K562 (cell line): Measurements from ENCODE around the gene ASIC1. TPM values are rescaled to one million over a fixed set of nuclear protein-coding genes. Genes with fewer than 3 reads are reported as not detected.
A peak's percentile ranks its signal among the peaks of the same experiment; 100 is the strongest.

Source experiments
- ATAC-seq: fragments of 200-7000 bp; cut with Tn5 transposase; 3 replicates; pipeline ENCODE4 v1.9.1; 2020; ENCODE audit warnings: moderate library complexity
- BruUV-seq: library from RNA; stranded (reverse); fragments of 400-500 nt; replicated peaks from 2 replicates; lab custom pipeline; 2021; lab: Mats Ljungman, UMichigan
- CTCF ChIA-PET: fragments of 300-600 bp; formaldehyde crosslinking; extraction: SDS; loops from one replicate; lab custom pipeline; 2021; ENCODE audit warnings: low intra/inter-chr PET ratio; lab: Yijun Ruan, JAX
- POLR2A ChIA-PET: fragments of 300-600, 350-650 bp; sonication (Branson Sonifier 250); formaldehyde crosslinking; extraction: SDS; loops from one replicate; lab custom pipeline; 2021; ENCODE audit warnings: antibody characterized with exemption, inconsistent platforms; lab: Yijun Ruan, JAX
- DNase-seq, 4 experiments: peaks; one replicate each; pipeline versions ENCODE4 v3.0.0 to v3.0.0-alpha.2; 2011 to 2018; ENCODE audit warnings: low spot score in 3 of 4, mixed read lengths in 3 of 4; ENCODE audit errors: extremely low read depth in 1 of 4
- FAIRE-seq: peaks from 2 replicates; lab custom pipeline; 2011; peaks lifted over from hg19 to GRCh38; lab: Jason Lieb, UNC
- H2AFZ ChIP-seq: 2 replicates; pipeline ENCODE4 v1.6.0; 2011; ENCODE audit warnings: low read depth, low read length, control low read depth, inconsistent platforms
- H3K27ac ChIP-seq: fragments of 200-600 bp; 3 replicates; pipeline ENCODE4 v1.8.0; 2011; ENCODE audit warnings: low read depth, mild to moderate bottlenecking, control low read depth, inconsistent platforms, low read length, moderate library complexity, mixed read lengths; ENCODE audit errors: extremely low read depth
- H3K27me3 ChIP-seq, 2 experiments: fragments of 300-600 bp in 1 of 2; 2 replicates in 1 of 2; 3 replicates in 1 of 2; pipeline versions ENCODE4 v1.6.0 to v1.8.0; 2011; ENCODE audit warnings: inconsistent platforms in 2 of 2, low read length in 2 of 2, mild to moderate bottlenecking in 1 of 2, mixed read lengths in 1 of 2, moderate library complexity in 1 of 2; ENCODE audit not compliant: control insufficient read depth in 2 of 2, insufficient read depth in 2 of 2
- H3K36me3 ChIP-seq: fragments of 300-600 bp; 3 replicates; pipeline ENCODE4 v1.8.0; 2011; ENCODE audit warnings: mild to moderate bottlenecking, low read length, inconsistent platforms; ENCODE audit not compliant: control insufficient read depth, insufficient read depth
- H3K4me1 ChIP-seq, 2 experiments: fragments of 200-600 bp in 1 of 2; replicated peaks in 1 of 2; 2 replicates in 1 of 2; 3 replicates in 1 of 2; pipeline versions ENCODE4 v1.5.1 to v1.8.0; 2011; ENCODE audit warnings: inconsistent platforms in 2 of 2, low read length in 2 of 2, mild to moderate bottlenecking in 1 of 2, mixed read lengths in 1 of 2, moderate library complexity in 1 of 2; ENCODE audit not compliant: control insufficient read depth in 2 of 2, insufficient read depth in 2 of 2
- H3K4me2 ChIP-seq: 2 replicates; pipeline ENCODE4 v1.6.1; 2011; ENCODE audit warnings: low read length, control low read depth, inconsistent platforms, mixed read lengths; ENCODE audit not compliant: insufficient read depth
- H3K4me3 ChIP-seq: fragments of 200-600 bp; sonication (generic), shearing (Covaris generic); 2 replicates; pipeline ENCODE4 v1.5.1; 2016; ENCODE audit warnings: control low read depth, inconsistent platforms
- H3K79me2 ChIP-seq: fragments of 200-600 bp; 3 replicates; pipeline ENCODE4 v1.8.0; 2011; ENCODE audit warnings: low read length, inconsistent platforms; ENCODE audit not compliant: control insufficient read depth, insufficient read depth
- H3K9ac ChIP-seq, 2 experiments: 2 replicates each; pipeline versions ENCODE4 v1.6.0 to v1.6.1; 2011; ENCODE audit warnings: low read depth in 2 of 2, low read length in 2 of 2, control low read depth in 1 of 2, inconsistent platforms in 1 of 2, mild to moderate bottlenecking in 1 of 2, mixed read lengths in 1 of 2; ENCODE audit not compliant: insufficient read depth in 1 of 2
- H3K9me1 ChIP-seq: one replicate; pipeline ENCODE4 v1.6.0; 2011; ENCODE audit warnings: inconsistent platforms, mild to moderate bottlenecking, low read length, moderate library complexity; ENCODE audit not compliant: control insufficient read depth, insufficient read depth
- H3K9me3 ChIP-seq: replicated peaks from 2 replicates; pipeline ENCODE4 v1.5.1; 2011; ENCODE audit warnings: low read depth, low read length, inconsistent platforms; ENCODE audit not compliant: control insufficient read depth, insufficient read depth
- H4K20me1 ChIP-seq: replicated peaks from 2 replicates; pipeline ENCODE4 v1.6.1; 2011; ENCODE audit warnings: low read length, inconsistent platforms, mixed read lengths; ENCODE audit not compliant: control insufficient read depth, insufficient read depth
- EHMT2 ChIP-seq: fragments of 450-650 bp; IDR thresholded peaks from 2 replicates; pipeline ENCODE4 v1.6.1; 2018; ENCODE audit warnings: antibody characterized with exemption
- STAG1 ChIP-seq: sonication (generic); formaldehyde crosslinking; IDR thresholded peaks from 2 replicates; pipeline ENCODE4 v1.5.0; 2020; ENCODE audit warnings: missing genetic modification reagents, borderline replicate concordance
- XRCC5 ChIP-seq: fragments of 200-400 bp; formaldehyde crosslinking; IDR thresholded peaks from 2 replicates; pipeline ENCODE4 v1.6.1; 2017; ENCODE audit warnings: low read depth, mild to moderate bottlenecking, low read length
- WGBS: fragments of 100-300 bp; shearing (Covaris generic); methylation state at CpG from one replicate; pipeline ENCODE4 v1.1.6; 2016; ENCODE audit warnings: low coverage, mixed read lengths; ENCODE audit not compliant: insufficient coverage; ENCODE audit errors: missing lambda C conversion rate; 5-methylcytosine and 5-hydroxymethylcytosine counted together
- in situ Hi-C: fragments of 300-500 bp; cut with MboI; formaldehyde crosslinking; loops from 4 replicates; pipeline ENCODE4 v1.15.0; 2018; ENCODE audit warnings: inconsistent platforms, mixed read lengths
- intact Hi-C: fragments of 100-400 bp; cut with micrococcal nuclease; formaldehyde crosslinking; loops from 2 replicates; pipeline ENCODE4 v1.14.2; 2022
- polyA plus RNA-seq, 8 experiments: library from polyadenylated mRNA; depleted of rRNA in 4 of 8; stranded (reverse) in 5 of 8; unstranded in 3 of 8; fragments of >200 nt; fragmentation: Nextera tagmentation in 2 of 8; fragmentation: Illumina TruSeq in 1 of 8; extraction: Ambion mirVana in 2 of 8; extraction: Trizol in 1 of 8; gene quantifications; 2 replicates each; pipeline versions ENCODE4 v1.2.1 to v1.2.3, GENCODE V29; 2011 to 2014; ENCODE audit warnings: inconsistent platforms in 1 of 8, missing spikeins in 1 of 8
- total RNA-seq, 7 experiments: library from RNA; depleted of rRNA in 6 of 7; stranded (reverse); fragments of >200 nt in 6 of 7; fragmentation: Illumina TruSeq in 2 of 7; extraction: Trizol in 2 of 7; gene quantifications; 2 replicates each; pipeline versions ENCODE4 v1.2.1 to v1.2.3, GENCODE V29; 2011 to 2021; ENCODE audit warnings: low replicate concordance in 1 of 7
- TF ChIP-seq, protein P1 (sequence below): fragments of 450-650 bp; formaldehyde crosslinking; IDR thresholded peaks from 2 replicates; pipeline ENCODE4 v1.4.0; 2022; ENCODE audit warnings: missing genetic modification characterization
- TF ChIP-seq, protein P2 (sequence below): fragments of 450-650 bp; formaldehyde crosslinking; IDR thresholded peaks from 2 replicates; pipeline ENCODE4 v1.4.0; 2022; ENCODE audit warnings: missing genetic modification characterization
- TF ChIP-seq, protein P3 (sequence below): IDR thresholded peaks from 2 replicates; pipeline ENCODE4 v1.6.1; 2016; ENCODE audit warnings: missing genetic modification characterization, missing compliant biosample characterization
- TF ChIP-seq, protein P4 (sequence below): fragments of 450-650 bp; formaldehyde crosslinking; conservative IDR thresholded peaks from 2 replicates; pipeline ENCODE4 v1.4.0; 2022; ENCODE audit warnings: mild to moderate bottlenecking, missing genetic modification characterization

ASIC1 gene
- total and polyA plus RNA-seq, 9 of the 15 experiments (the other 6 are each of a cell fraction or from before 2014, with no cell fraction given) = 0.01 to 1.7 (median 0.45) TPM

DNA sequence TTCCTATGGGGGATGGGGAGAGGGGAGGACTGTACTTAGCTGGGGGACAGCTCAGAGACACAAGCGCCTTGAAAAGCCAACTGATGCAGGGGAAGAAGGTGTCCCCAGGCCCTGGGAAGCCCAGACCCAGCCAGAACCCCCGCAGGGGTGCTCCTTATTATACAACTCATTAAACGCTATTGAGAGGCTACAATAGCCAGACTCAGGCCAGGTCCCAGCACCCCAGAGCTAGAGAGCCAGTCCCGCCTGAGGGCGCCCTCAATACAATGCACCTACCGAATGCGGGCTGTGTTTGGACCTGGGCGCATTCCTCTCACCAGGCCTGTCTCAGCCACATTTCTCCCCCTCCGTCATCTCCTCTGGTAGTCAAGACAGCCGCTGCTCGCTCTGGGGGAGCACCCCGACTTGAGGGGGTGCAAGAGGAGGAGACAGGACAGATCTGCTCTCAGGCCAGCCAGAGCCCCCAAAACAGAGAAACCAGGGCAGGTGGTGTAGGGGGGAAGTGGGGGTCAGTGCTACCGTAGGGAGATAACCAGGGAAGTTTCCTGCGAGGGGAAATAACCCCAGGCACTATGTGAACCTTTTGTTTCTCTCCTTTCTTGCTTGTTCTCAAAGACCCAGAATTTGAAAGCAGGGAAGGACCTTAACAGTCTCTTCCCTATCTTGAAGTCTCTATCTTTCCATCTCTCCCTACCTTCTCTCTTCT, 6.1 kb upstream of the ASIC1 start:
- H2AFZ ChIP-seq = no peak overlapping the region
- in situ Hi-C loops (no loop called here), intact Hi-C loops (loop anchor here (5.0 kb wide), 1 partner anchor 184 kb away; no protein-coding TSS in a partner anchor)
- peaks cover 38 to 45% of the 10 kb centered on the region in 2 experiments for H3K4me1 ChIP-seq
- no peaks in the 10 kb centered on the region for H3K9me1 ChIP-seq
- CTCF ChIA-PET = interaction anchor here (0.8 kb wide), 1 partner anchor 12 kb away, joined by 3 read pairs; no protein-coding TSS in a partner anchor
- ATAC-seq (peak; percentile 1; the same call in 2 of the 3 replicates), FAIRE-seq (no peak), DNase-seq (no peak)
- 20% methylated on average over 13 of the region's 14 CpGs for WGBS
- POLR2A ChIA-PET = interaction anchor here (0.7 to 2.0 kb wide), 4 partner anchors 10 to 83 kb away, joined by 3 to 14 read pairs (median 4); no protein-coding TSS in a partner anchor
- no peak overlapping the region for H3K4me3 ChIP-seq
- H3K27ac ChIP-seq = no peak overlapping the region
- no peaks in the 10 kb centered on the region for H3K9me3 ChIP-seq
- 0 out of 4 replicates have a peak overlapping the region, but pooled peaks of 1 of the 2 experiments have one; percentile 30 for H3K9ac ChIP-seq
- TF ChIP-seq XRCC5 (0 out of 2 replicates have a peak, but pooled peaks have one; percentile 9), STAG1 (CRISPR knock-in tag) (no peak)
- H3K36me3 ChIP-seq = no peaks in the 10 kb centered on the region
- no TSS peak for BruUV-seq
- peaks cover 3 to 22% of the 10 kb centered on the region in 2 experiments; a peak in 2 of 5 replicates for H3K27me3 ChIP-seq
- peaks cover 17% of the 10 kb centered on the region for H4K20me1 ChIP-seq
- H3K79me2 ChIP-seq = no peaks in the 10 kb centered on the region
- no peak overlapping the region for H3K4me2 ChIP-seq

DNA sequence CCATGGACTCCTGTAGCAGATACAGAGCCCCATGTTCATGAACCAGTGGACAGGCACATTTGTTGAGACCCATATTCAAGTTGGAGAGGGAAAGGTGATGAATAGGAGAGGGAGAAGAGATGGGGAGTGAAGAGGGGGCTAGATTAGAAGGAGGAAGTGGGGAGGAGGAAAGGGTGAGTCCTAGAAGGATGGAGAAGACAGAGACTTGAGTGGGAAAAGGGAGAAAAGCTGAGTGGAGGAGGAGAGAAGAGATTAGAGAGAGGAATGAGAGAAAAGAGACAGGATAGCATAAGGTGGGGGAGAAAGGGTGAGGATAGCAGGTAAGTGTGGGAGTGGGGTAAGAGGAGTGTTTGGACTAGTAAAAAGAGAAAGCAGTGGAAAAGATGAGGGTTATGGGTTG, 4.9 kb upstream of the ASIC1 start:
- ChIA-PET POLR2A (no interaction called here), CTCF (interaction anchor here (1.2 kb wide), 1 partner anchor 85 kb away, joined by 3 read pairs; no protein-coding TSS in a partner anchor)
- Histone ChIP-seq H3K9me1 (no peaks in the 10 kb centered on the region), H3K9me3 (no peaks in the 10 kb centered on the region), H3K36me3 (no peaks in the 10 kb centered on the region), H2AFZ (no peak overlapping the region), H3K79me2 (no peaks in the 10 kb centered on the region), H4K20me1 (peaks cover 26% of the 10 kb centered on the region), H3K27me3 (peaks cover 9 to 32% of the 10 kb centered on the region in 2 experiments; a peak in 4 of 5 replicates), H3K4me3 (no peak overlapping the region), H3K27ac (no peak overlapping the region), H3K4me2 (no peak overlapping the region), H3K9ac (no peak overlapping the region), H3K4me1 (peaks cover 35 to 45% of the 10 kb centered on the region in 2 experiments)
- no peak for DNase-seq
- ATAC-seq = no peak
- intact Hi-C loops (loop anchor here (5.0 kb wide), 1 partner anchor 185 kb away; no protein-coding TSS in a partner anchor), in situ Hi-C loops (no loop called here)
- BruUV-seq = no TSS peak
- no peak for FAIRE-seq
- 0 out of 2 replicates have a peak, but pooled peaks have one; percentile 16 for TF ChIP-seq EHMT2
- TF ChIP-seq, protein P1, sequence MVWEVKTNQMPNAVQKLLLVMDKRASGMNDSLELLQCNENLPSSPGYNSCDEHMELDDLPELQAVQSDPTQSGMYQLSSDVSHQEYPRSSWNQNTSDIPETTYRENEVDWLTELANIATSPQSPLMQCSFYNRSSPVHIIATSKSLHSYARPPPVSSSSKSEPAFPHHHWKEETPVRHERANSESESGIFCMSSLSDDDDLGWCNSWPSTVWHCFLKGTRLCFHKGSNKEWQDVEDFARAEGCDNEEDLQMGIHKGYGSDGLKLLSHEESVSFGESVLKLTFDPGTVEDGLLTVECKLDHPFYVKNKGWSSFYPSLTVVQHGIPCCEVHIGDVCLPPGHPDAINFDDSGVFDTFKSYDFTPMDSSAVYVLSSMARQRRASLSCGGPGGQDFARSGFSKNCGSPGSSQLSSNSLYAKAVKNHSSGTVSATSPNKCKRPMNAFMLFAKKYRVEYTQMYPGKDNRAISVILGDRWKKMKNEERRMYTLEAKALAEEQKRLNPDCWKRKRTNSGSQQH (CRISPR knock-in tag) = peak; percentile 61; the same call in 1 of the 2 replicates
- TF ChIP-seq, protein P2, sequence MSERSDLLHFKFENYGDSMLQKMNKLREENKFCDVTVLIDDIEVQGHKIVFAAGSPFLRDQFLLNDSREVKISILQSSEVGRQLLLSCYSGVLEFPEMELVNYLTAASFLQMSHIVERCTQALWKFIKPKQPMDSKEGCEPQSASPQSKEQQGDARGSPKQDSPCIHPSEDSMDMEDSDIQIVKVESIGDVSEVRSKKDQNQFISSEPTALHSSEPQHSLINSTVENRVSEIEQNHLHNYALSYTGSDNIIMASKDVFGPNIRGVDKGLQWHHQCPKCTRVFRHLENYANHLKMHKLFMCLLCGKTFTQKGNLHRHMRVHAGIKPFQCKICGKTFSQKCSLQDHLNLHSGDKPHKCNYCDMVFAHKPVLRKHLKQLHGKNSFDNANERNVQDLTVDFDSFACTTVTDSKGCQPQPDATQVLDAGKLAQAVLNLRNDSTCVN (CRISPR knock-in tag) = peak; percentile 68; the same call in 1 of the 2 replicates
- TF ChIP-seq, protein P3, sequence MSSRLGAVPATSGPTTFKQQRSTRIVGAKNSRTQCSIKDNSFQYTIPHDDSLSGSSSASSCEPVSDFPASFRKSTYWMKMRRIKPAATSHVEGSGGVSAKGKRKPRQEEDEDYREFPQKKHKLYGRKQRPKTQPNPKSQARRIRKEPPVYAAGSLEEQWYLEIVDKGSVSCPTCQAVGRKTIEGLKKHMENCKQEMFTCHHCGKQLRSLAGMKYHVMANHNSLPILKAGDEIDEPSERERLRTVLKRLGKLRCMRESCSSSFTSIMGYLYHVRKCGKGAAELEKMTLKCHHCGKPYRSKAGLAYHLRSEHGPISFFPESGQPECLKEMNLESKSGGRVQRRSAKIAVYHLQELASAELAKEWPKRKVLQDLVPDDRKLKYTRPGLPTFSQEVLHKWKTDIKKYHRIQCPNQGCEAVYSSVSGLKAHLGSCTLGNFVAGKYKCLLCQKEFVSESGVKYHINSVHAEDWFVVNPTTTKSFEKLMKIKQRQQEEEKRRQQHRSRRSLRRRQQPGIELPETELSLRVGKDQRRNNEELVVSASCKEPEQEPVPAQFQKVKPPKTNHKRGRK (tag) = peak; percentile 97
- TF ChIP-seq, protein P4, sequence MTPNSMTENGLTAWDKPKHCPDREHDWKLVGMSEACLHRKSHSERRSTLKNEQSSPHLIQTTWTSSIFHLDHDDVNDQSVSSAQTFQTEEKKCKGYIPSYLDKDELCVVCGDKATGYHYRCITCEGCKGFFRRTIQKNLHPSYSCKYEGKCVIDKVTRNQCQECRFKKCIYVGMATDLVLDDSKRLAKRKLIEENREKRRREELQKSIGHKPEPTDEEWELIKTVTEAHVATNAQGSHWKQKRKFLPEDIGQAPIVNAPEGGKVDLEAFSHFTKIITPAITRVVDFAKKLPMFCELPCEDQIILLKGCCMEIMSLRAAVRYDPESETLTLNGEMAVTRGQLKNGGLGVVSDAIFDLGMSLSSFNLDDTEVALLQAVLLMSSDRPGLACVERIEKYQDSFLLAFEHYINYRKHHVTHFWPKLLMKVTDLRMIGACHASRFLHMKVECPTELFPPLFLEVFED = 0 out of 2 replicates have a peak, but pooled peaks have one; percentile 48
